Stimulated activated CD4-positive, alpha-beta T cell treated with anti-CD3 and anti-CD28 coated beads, TNF-alpha, amount 100 ng/mL, for 4 hours (primary cell): ENCODE results near the gene CDY1.
"Not testable (repeated sequence)": the region's sequence is repeated elsewhere in the genome, so short reads cannot be mapped to it uniquely, and the experiment has no call there.

Experiments
- DNase-seq, 3 experiments: peaks; one replicate each; pipeline ENCODE4 v3.0.0-alpha.2; 2020; ENCODE audit warnings: low read depth in 3 of 3

CDY1 gene, protein sequence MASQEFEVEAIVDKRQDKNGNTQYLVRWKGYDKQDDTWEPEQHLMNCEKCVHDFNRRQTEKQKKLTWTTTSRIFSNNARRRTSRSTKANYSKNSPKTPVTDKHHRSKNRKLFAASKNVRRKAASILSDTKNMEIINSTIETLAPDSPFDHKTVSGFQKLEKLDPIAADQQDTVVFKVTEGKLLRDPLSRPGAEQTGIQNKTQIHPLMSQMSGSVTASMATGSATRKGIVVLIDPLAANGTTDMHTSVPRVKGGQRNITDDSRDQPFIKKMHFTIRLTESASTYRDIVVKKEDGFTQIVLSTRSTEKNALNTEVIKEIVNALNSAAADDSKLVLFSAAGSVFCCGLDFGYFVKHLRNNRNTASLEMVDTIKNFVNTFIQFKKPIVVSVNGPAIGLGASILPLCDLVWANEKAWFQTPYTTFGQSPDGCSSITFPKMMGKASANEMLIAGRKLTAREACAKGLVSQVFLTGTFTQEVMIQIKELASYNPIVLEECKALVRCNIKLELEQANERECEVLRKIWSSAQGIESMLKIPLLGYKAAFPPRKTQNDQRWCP

DNA sequence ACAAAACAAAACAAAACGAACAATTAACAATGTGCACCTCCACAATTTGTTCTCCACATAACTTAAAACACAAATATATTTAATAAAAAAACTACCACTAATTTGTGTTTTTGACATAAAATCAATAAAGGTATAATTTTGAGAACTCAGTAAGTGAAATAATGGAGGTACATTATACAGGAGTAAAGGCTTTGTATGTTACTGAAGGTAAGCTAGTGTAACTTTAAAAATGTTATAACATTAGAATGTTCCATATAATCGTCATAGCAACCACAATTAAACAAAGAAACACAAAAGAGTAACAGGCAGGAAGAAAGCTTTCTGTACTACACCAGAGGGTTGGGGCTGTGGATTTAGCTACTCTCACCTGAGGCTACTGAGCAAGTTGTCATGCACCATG lies at the start of gene CDY1:
CDY1 (plus strand) TSS at position 301 of the 400 bp plus-strand sequence. CDS start 326 bp downstream, outside the sequence.
- not testable (repeated sequence) for DNase-seq

- not testable (repeated sequence) for DNase-seq
Measured at GRCh38 chrY:25593336-25593735, 28.6 kb upstream of the CDY1 start.

DNA sequence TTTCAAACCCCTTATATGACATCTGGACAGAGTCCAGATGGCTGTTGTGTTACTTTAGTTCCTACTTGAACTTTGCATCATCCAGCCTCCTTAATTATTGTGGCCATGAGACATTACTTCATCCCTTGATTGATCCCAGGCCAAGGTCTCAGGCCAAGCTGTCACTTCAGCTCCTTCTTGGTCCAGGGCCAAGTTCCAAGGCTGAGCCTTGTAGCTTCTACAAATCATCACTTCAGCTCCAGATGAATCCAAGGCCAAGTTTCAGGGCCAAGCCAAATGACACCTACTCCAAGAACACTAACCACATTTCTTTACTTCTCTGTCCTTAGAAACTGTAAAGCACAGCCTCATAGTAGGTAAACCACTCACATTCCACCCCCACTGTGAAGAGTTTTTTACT lies 1.7 kb upstream of the CDY1 start:
- not testable (repeated sequence) for DNase-seq

- DNase-seq: not testable (repeated sequence)
Measured at GRCh38 chrY:25626524-25626923, 4.6 kb downstream of the CDY1 start.

- not testable (repeated sequence) for DNase-seq
Measured at GRCh38 chrY:25630383-25631112, 8.6 kb downstream of the CDY1 start.

DNA sequence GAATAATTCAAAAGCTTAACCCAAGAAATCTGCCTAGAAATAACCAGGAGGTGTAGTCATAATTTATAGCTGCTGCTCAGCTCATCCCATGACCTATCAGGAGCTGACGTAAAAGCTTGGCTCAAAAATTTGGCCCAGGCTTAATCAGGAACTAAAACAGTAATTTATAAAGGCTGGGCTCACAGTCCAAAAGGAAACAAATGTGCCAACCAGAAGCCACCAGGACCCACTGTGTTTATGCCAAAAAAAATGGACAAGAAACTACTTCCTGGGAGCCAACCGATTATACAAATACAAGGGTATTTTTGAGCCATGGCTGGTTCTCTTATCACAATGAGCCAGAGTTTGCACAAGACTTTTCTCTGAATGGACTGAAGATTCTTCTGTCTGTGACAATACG lies 17.9 kb downstream of the CDY1 start:
- not testable (repeated sequence) for DNase-seq

GRCh38 chrY:25643024-25643915 lies 21.4 kb downstream of the CDY1 start:
- DNase-seq: not testable (repeated sequence)
